ENCODE results near the gene C8G. TPM values are rescaled to one million over a fixed set of nuclear protein-coding genes. Genes with fewer than 3 reads are reported as not detected.

Gene C8G
- total RNA-seq, 1 donor from 2014 or later = 2.8 TPM

- no peak for DNase-seq (ENCODE audit: low spot score, unreplicated experiment)
- no peaks in the 10 kb centered on the region for H3K27me3 Mint-ChIP-seq
- H3K27ac Mint-ChIP-seq = no peak overlapping the region
- H3K36me3 Mint-ChIP-seq (ENCODE audit: insufficient read depth) = no peaks in the 10 kb centered on the region
- no peaks in the 10 kb centered on the region for H3K4me1 Mint-ChIP-seq (ENCODE audit: low read depth)
- H3K9me3 Mint-ChIP-seq (ENCODE audit: low read depth) = peaks cover 7% of the 10 kb centered on the region
- TF ChIP-seq CTCF (IDR thresholded peaks at IDR 0.05; ENCODE audit: unreplicated experiment) = no peak
- H3K4me3 Mint-ChIP-seq (ENCODE audit: low read depth) = no peak overlapping the region
Measured at GRCh38 chr9:136955202-136955942, 10.3 kb downstream of the C8G start.

- Mint-ChIP-seq H3K27me3 (no peaks in the 10 kb centered on the region), H3K4me1 (ENCODE audit: low read depth) (no peaks in the 10 kb centered on the region), H3K36me3 (ENCODE audit: insufficient read depth) (no peaks in the 10 kb centered on the region), H3K9me3 (ENCODE audit: low read depth) (peaks cover 7% of the 10 kb centered on the region), H3K4me3 (ENCODE audit: low read depth) (no peak overlapping the region), H3K27ac (no peak overlapping the region)
- DNase-seq (ENCODE audit: low spot score, unreplicated experiment) = no peak
- no peak for TF ChIP-seq CTCF (IDR thresholded peaks at IDR 0.05; ENCODE audit: unreplicated experiment)
Measured at GRCh38 chr9:136955943-136956335, 10.9 kb downstream of the C8G start.

GRCh38 chr9:136956604-136957003, 11.6 kb downstream of the C8G start:
- Mint-ChIP-seq H3K36me3 (ENCODE audit: insufficient read depth) (no peaks in the 10 kb centered on the region), H3K9me3 (ENCODE audit: low read depth) (peaks cover 7% of the 10 kb centered on the region), H3K27me3 (no peaks in the 10 kb centered on the region), H3K4me3 (ENCODE audit: low read depth) (no peak overlapping the region), H3K4me1 (ENCODE audit: low read depth) (no peaks in the 10 kb centered on the region), H3K27ac (no peak overlapping the region)
- no peak for TF ChIP-seq CTCF (IDR thresholded peaks at IDR 0.05; ENCODE audit: unreplicated experiment)
- no peak for DNase-seq (ENCODE audit: low spot score, unreplicated experiment)

- Mint-ChIP-seq H3K4me1 (ENCODE audit: low read depth) (no peaks in the 10 kb centered on the region), H3K27me3 (no peaks in the 10 kb centered on the region), H3K4me3 (ENCODE audit: low read depth) (no peak overlapping the region), H3K27ac (no peak overlapping the region), H3K36me3 (ENCODE audit: insufficient read depth) (no peaks in the 10 kb centered on the region), H3K9me3 (ENCODE audit: low read depth) (peaks cover 7% of the 10 kb centered on the region)
- DNase-seq (ENCODE audit: low spot score, unreplicated experiment) = no peak
- TF ChIP-seq CTCF (IDR thresholded peaks at IDR 0.05; ENCODE audit: unreplicated experiment) = no peak
Measured at GRCh38 chr9:136957461-136957860, 12.4 kb downstream of the C8G start.

GRCh38 chr9:136957901-136958300, 12.9 kb downstream of the C8G start:
- Mint-ChIP-seq H3K9me3 (ENCODE audit: low read depth) (peaks cover 7% of the 10 kb centered on the region), H3K27ac (no peak overlapping the region), H3K36me3 (ENCODE audit: insufficient read depth) (no peaks in the 10 kb centered on the region), H3K4me1 (ENCODE audit: low read depth) (no peaks in the 10 kb centered on the region), H3K27me3 (no peaks in the 10 kb centered on the region), H3K4me3 (ENCODE audit: low read depth) (no peak overlapping the region)
- no peak for DNase-seq (ENCODE audit: low spot score, unreplicated experiment)
- TF ChIP-seq CTCF (IDR thresholded peaks at IDR 0.05; ENCODE audit: unreplicated experiment) = no peak

All from progenitor cell of endocrine pancreas (in vitro differentiated cells).